22Rv1 (cell line): ENCODE results near the gene ZFC3H1.

ENCODE experiments used
- ZFX ChIP-seq: fragments of 450-650 bp; IDR thresholded peaks from 2 replicates; pipeline ENCODE4 v1.6.1; 2017; ENCODE audit warnings: antibody characterized with exemption, borderline replicate concordance
- TF ChIP-seq, protein P1 (sequence below): fragments of 450-650 bp; IDR thresholded peaks from 2 replicates; pipeline ENCODE4 v1.5.1; 2017; ENCODE audit warnings: mild to moderate bottlenecking

DNA sequence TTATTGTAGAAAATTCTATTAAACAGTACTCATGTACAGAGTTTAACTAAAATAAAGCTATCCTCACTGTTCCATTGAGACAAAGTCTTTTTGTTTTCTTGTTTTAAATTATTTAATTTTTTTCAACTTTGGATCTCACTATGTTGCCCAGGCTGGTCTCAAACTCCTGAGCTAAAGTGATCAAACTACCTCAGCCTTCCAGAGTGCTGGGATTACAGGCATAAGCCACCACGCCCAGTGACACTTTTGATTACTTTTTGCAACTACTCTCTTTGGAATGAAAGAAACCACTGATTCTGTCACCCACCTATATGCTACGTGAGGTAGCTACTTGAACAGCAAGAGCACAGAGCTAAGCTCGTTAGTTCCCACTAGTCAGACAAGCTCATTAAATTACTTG is 17.1 kb downstream of the ZFC3H1 start:
- TF ChIP-seq, protein P1, sequence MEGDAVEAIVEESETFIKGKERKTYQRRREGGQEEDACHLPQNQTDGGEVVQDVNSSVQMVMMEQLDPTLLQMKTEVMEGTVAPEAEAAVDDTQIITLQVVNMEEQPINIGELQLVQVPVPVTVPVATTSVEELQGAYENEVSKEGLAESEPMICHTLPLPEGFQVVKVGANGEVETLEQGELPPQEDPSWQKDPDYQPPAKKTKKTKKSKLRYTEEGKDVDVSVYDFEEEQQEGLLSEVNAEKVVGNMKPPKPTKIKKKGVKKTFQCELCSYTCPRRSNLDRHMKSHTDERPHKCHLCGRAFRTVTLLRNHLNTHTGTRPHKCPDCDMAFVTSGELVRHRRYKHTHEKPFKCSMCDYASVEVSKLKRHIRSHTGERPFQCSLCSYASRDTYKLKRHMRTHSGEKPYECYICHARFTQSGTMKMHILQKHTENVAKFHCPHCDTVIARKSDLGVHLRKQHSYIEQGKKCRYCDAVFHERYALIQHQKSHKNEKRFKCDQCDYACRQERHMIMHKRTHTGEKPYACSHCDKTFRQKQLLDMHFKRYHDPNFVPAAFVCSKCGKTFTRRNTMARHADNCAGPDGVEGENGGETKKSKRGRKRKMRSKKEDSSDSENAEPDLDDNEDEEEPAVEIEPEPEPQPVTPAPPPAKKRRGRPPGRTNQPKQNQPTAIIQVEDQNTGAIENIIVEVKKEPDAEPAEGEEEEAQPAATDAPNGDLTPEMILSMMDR, result no peak
- no peak for TF ChIP-seq ZFX
